GM12891 (cell line): ENCODE data around the gene PRIMA1.

Source experiments
- PAX5 ChIP-seq: IDR thresholded peaks from 2 replicates; pipeline ENCODE4 v1.6.1; 2011; ENCODE audit warnings: low read length, moderate library complexity, mild to moderate bottlenecking; ENCODE audit not compliant: insufficient read depth, severe bottlenecking
- POLR2A ChIP-seq: IDR thresholded peaks from 2 replicates; pipeline ENCODE4 v1.6.1; 2011; ENCODE audit warnings: low read depth, low read length, control low read depth
- POLR2AphosphoS5 ChIP-seq: IDR thresholded peaks from 2 replicates; pipeline ENCODE4 v1.6.1; 2011; ENCODE audit warnings: low read depth, low read length, control low read depth
- POU2F2 ChIP-seq: IDR thresholded peaks from 2 replicates; pipeline ENCODE4 v1.6.1; 2011; ENCODE audit warnings: low read depth, mild to moderate bottlenecking, control low read depth, low read length, moderate library complexity
- SPI1 ChIP-seq: IDR thresholded peaks from 2 replicates; pipeline ENCODE4 v1.6.1; 2011; ENCODE audit warnings: low read depth, low read length, control low read depth
- TAF1 ChIP-seq: IDR thresholded peaks from 2 replicates; pipeline ENCODE4 v1.6.1; 2011; ENCODE audit warnings: low read depth, low read length, control low read depth

DNA sequence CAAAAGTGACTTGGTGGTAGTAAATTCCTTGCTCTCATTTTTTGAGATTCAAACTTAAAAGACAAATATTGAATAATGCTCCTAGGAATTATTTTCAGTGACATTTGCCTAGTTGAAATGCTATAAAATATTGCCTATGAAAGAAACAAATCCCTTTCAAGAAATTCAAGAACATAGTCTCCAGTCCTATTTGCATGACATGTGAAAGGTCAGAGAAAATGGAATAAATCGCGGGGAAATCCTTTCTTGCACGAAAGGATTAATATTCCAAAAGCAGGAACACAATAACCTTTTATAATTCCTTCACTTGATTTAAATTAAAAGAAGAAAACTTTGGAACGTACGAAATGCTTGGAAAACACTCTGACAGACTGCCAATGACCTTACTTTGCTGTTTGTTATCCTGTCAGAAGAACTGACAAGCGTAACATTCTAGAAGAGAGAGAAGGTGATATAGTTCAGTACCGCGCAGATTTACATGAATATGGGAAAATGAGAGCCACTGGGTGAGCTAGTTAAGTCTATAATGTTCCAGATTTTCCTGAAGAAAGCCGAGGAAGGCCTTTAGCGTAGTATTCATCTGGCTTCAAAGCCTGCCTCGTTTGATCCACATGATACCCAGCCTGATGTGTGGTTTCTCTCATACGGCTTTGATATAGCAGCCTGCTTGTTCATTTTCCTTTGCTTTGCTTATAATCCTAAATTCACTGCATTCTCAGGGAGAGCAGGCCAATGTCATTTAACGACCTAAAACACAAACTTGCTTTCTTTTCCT is 103.0 kb downstream of the PRIMA1 start:
- TF ChIP-seq POLR2A (no peak), TAF1 (no peak), POLR2AphosphoS5 (no peak), SPI1 (no peak), POU2F2 (no peak), PAX5 (no peak)
